IMR-90 (cell line): ENCODE measurements around the gene FYB2. TPM values are rescaled to one million over a fixed set of nuclear protein-coding genes. Genes with fewer than 3 reads are reported as not detected.

Source experiments
- ATAC-seq: fragments of 200-7000 bp; cut with Tn5 transposase; 2 replicates; pipeline ENCODE4 v1.9.1; 2020; ENCODE audit warnings: low read depth, mild to moderate bottlenecking, moderate library complexity
- BruUV-seq: library from RNA; stranded (reverse); fragments of 400-500 nt; replicated peaks from 2 replicates; lab custom pipeline; 2021; lab: Mats Ljungman, UMichigan
- CTCF ChIA-PET: fragments of 300-600 bp; formaldehyde crosslinking; extraction: SDS; loops from one replicate; lab custom pipeline; 2021; ENCODE audit warnings: antibody characterized with exemption; lab: Yijun Ruan, JAX
- POLR2A ChIA-PET: fragments of 300-600 bp; sonication (Branson Sonifier 250); formaldehyde crosslinking; loops from one replicate; lab custom pipeline; 2022; ENCODE audit warnings: antibody characterized with exemption; ENCODE audit not compliant: unreplicated experiment; lab: Charles Lee
- DNase-seq: peaks from one replicate; pipeline ENCODE4 v3.0.0; 2013
- H2AFZ ChIP-seq: replicated peaks from 2 replicates; pipeline ENCODE3; 2013; ENCODE audit warnings: low read length, mild to moderate bottlenecking; ENCODE audit not compliant: poor library complexity
- H2AK5ac ChIP-seq: 2 replicates; pipeline ENCODE4 v1.6.1; 2013; ENCODE audit warnings: low read depth, low read length, inconsistent platforms
- H2AK9ac ChIP-seq: replicated peaks from 2 replicates; pipeline ENCODE3; 2013; ENCODE audit warnings: mild to moderate bottlenecking, low read depth, low read length, moderate library complexity; ENCODE audit not compliant: poor library complexity
- H2BK120ac ChIP-seq: 2 replicates; pipeline ENCODE4 v1.6.1; 2013; ENCODE audit warnings: low read depth, low read length, inconsistent platforms
- H2BK15ac ChIP-seq: 3 replicates; pipeline ENCODE4 v1.6.1; 2013; ENCODE audit warnings: low read depth, low read length, inconsistent platforms
- H2BK20ac ChIP-seq: 2 replicates; pipeline ENCODE4 v1.6.1; 2013; ENCODE audit warnings: low read depth, mild to moderate bottlenecking, inconsistent platforms, low read length, moderate library complexity
- H2BK5ac ChIP-seq: 2 replicates; pipeline ENCODE4 v1.6.1; 2013; ENCODE audit warnings: mild to moderate bottlenecking, low read depth, low read length, inconsistent platforms; ENCODE audit not compliant: poor library complexity, severe bottlenecking
- H3K14ac ChIP-seq: replicated peaks from 2 replicates; pipeline ENCODE4 v1.6.1; 2013; ENCODE audit warnings: low read depth, low read length, inconsistent platforms
- H3K18ac ChIP-seq: 2 replicates; pipeline ENCODE4 v1.6.1; 2013; ENCODE audit warnings: low read depth, low read length, control low read depth
- H3K23ac ChIP-seq: 2 replicates; pipeline ENCODE4 v1.6.1; 2013; ENCODE audit warnings: low read depth, low read length, inconsistent platforms
- H3K27ac ChIP-seq: 2 replicates; pipeline ENCODE4 v1.5.1; 2013; ENCODE audit warnings: mild to moderate bottlenecking, control low read depth, low read length; ENCODE audit not compliant: insufficient read depth
- H3K27me3 ChIP-seq: 2 replicates; pipeline ENCODE4 v1.6.1; 2013; ENCODE audit warnings: low read length; ENCODE audit not compliant: control insufficient read depth, insufficient read depth
- H3K36me3 ChIP-seq: 2 replicates; pipeline ENCODE4 v1.6.1; 2013; ENCODE audit warnings: low read length, mixed read lengths; ENCODE audit not compliant: control insufficient read depth, insufficient read depth
- H3K4ac ChIP-seq: 2 replicates; pipeline ENCODE4 v1.6.1; 2013; ENCODE audit warnings: low read depth, low read length, inconsistent platforms
- H3K4me1 ChIP-seq: 2 replicates; pipeline ENCODE4 v1.6.1; 2013; ENCODE audit warnings: low read length, mixed read lengths; ENCODE audit not compliant: control insufficient read depth, insufficient read depth
- H3K4me2 ChIP-seq: 2 replicates; pipeline ENCODE4 v1.6.1; 2013; ENCODE audit warnings: low read depth, mild to moderate bottlenecking, control low read depth, low read length, moderate library complexity
- H3K4me3 ChIP-seq: 2 replicates; pipeline ENCODE4 v1.5.1; 2013; ENCODE audit warnings: low read depth, mild to moderate bottlenecking, control low read depth, low read length, moderate library complexity; ENCODE audit not compliant: insufficient read depth
- H3K56ac ChIP-seq: 2 replicates; pipeline ENCODE4 v1.6.1; 2013; ENCODE audit warnings: low read length, inconsistent platforms; ENCODE audit not compliant: insufficient read depth; ENCODE audit errors: extremely low read depth
- H3K79me1 ChIP-seq, 2 experiments: 2 replicates each; pipeline ENCODE4 v1.6.1; 2013; ENCODE audit warnings: low read length in 2 of 2, inconsistent platforms in 1 of 2, low read depth in 1 of 2
- H3K9ac ChIP-seq: 2 replicates; pipeline ENCODE4 v1.6.1; 2013; ENCODE audit warnings: low read depth, low read length, control low read depth
- H3K9me1 ChIP-seq: 2 replicates; pipeline ENCODE4 v1.6.1; 2013; ENCODE audit warnings: low read length, inconsistent platforms; ENCODE audit not compliant: insufficient read depth
- H3K9me3 ChIP-seq: 2 replicates; pipeline ENCODE4 v1.6.1; 2013; ENCODE audit warnings: low read length; ENCODE audit not compliant: control insufficient read depth, insufficient read depth
- H4K20me1 ChIP-seq: 2 replicates; pipeline ENCODE4 v1.6.1; 2013; ENCODE audit warnings: low read length, inconsistent platforms; ENCODE audit not compliant: insufficient read depth
- H4K5ac ChIP-seq: 2 replicates; pipeline ENCODE4 v1.6.1; 2013; ENCODE audit warnings: mild to moderate bottlenecking, low read depth, low read length, control low read depth
- H4K8ac ChIP-seq, 2 experiments: 2 replicates each; pipeline ENCODE4 v1.6.1; 2013; ENCODE audit warnings: low read depth in 2 of 2, low read length in 2 of 2, control low read depth in 1 of 2, inconsistent platforms in 1 of 2
- H4K91ac ChIP-seq: 2 replicates; pipeline ENCODE4 v1.6.1; 2013; ENCODE audit warnings: low read depth, low read length, inconsistent platforms; ENCODE audit not compliant: insufficient read depth
- CHD1 ChIP-seq: IDR thresholded peaks from 2 replicates; pipeline ENCODE4 v1.6.1; 2012; ENCODE audit warnings: low read depth, low read length, improper control_type of control experiment
- FOS ChIP-seq: fragments of 150-350 bp; IDR thresholded peaks from 2 replicates; pipeline ENCODE4 v1.6.1; 2016; ENCODE audit warnings: low read depth, low read length
- MAFK ChIP-seq: IDR thresholded peaks from 2 replicates; pipeline ENCODE4 v1.6.1; 2012; ENCODE audit warnings: low read depth, low read length, improper control_type of control experiment
- RAD21 ChIP-seq: IDR thresholded peaks from 2 replicates; pipeline ENCODE4 v1.6.1; 2012; ENCODE audit warnings: low read length, improper control_type of control experiment
- SMC3 ChIP-seq: fragments of 150-350 bp; IDR thresholded peaks from 2 replicates; pipeline ENCODE4 v1.6.1; 2016; ENCODE audit warnings: low read depth, mild to moderate bottlenecking, antibody characterized with exemption, low read length, moderate library complexity
- WGBS, 2 experiments: methylation state at CpG; one replicate each; pipeline versions ENCODE4 v1.1.5 to v1.1.7; 2013; ENCODE audit warnings: missing lambda C conversion rate in 2 of 2; ENCODE audit not compliant: insufficient read length in 1 of 2; ENCODE audit errors: extremely low coverage in 2 of 2; 5-methylcytosine and 5-hydroxymethylcytosine counted together
- dilution Hi-C: fragments of 300-500 bp; cut with HindIII; formaldehyde crosslinking; loops from one replicate; pipeline ENCODE4 v1.14.3; 2018; ENCODE audit warnings: low sequenced_read_pairs; ENCODE audit not compliant: unreplicated experiment
- in situ Hi-C: fragments of 300-500 bp; cut with MboI; formaldehyde crosslinking; loops from 3 replicates; pipeline ENCODE4 v1.14.3; 2019; ENCODE audit warnings: low sequenced_read_pairs, inconsistent platforms, mixed read lengths
- intact Hi-C: fragments of 100-400 bp; cut with micrococcal nuclease; formaldehyde crosslinking; loops from 2 replicates; pipeline ENCODE4 v1.10.0; 2022
- polyA plus RNA-seq, 3 experiments: library from polyadenylated mRNA; depleted of rRNA; stranded (reverse); fragments of >200 nt; gene quantifications; 2 replicates each; pipeline ENCODE4 v1.2.3, GENCODE V29; 2012; ENCODE audit warnings: low replicate concordance in 1 of 3
- total RNA-seq: library from RNA; depleted of rRNA; stranded (reverse); fragments of >200 nt; gene quantifications from 2 replicates; pipeline ENCODE4 v1.2.3, GENCODE V29; 2012

FYB2 gene
- total and polyA plus RNA-seq, 2 of the 4 experiments (the other 2 are of a cell fraction): under 0.01 TPM; not detected in 1

DNA sequence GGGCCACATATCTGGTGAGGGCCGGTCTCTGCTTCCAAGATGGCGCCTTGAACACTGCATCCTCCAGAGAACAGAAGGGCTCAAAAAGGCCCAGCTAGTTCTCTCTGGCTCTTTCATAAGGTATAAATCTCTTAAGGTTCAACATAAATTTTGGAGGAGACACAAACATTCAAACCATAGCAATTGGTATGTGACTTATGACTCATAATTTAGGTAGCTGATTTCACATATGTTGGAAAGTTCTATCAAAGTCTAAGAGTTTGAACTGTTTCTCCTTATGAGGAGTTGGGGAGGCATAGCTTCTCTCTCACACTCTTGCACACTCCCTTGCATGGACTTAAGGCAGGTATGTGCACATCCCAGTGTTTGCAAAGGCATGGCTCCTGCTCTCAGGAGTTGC lies 5.1 kb upstream of the FYB2 start:
- Histone ChIP-seq H3K79me1 (no peaks in the 10 kb centered on the region), H3K4me3 (no peak overlapping the region), H3K9ac (no peak overlapping the region), H3K4ac (peak overlapping the region; percentile 34), H2AK5ac (peak overlapping the region; percentile 30; the same call in 1 of the 2 replicates), H3K56ac (no peak overlapping the region), H2AFZ (no peak overlapping the region), H4K91ac (0 out of 2 replicates have a peak overlapping the region, but pooled peaks have one; percentile 14), H3K9me1 (peaks cover 9% of the 10 kb centered on the region), H3K36me3 (no peaks in the 10 kb centered on the region), H2BK5ac (no peak overlapping the region), H3K18ac (no peak overlapping the region), H4K8ac (peak overlapping the region in 1 of 2 experiments; percentile 32; a peak in 1 of 4 replicates), H4K5ac (no peak overlapping the region), H2AK9ac (peak overlapping the region; percentile 22), H3K14ac (peak overlapping the region; percentile 50; the same call in 1 of the 2 replicates), H3K4me1 (peaks cover 10% of the 10 kb centered on the region), H4K20me1 (no peaks in the 10 kb centered on the region), H3K4me2 (no peak overlapping the region), H3K27ac (no peak overlapping the region), H3K9me3 (no peaks in the 10 kb centered on the region), H2BK15ac (0 out of 3 replicates have a peak overlapping the region, but pooled peaks have one; percentile 76), H2BK120ac (peak overlapping the region; percentile 69), H2BK20ac (peak overlapping the region; percentile 80), H3K23ac (no peak overlapping the region), H3K27me3 (no peaks in the 10 kb centered on the region)
- no CpG with 5 or more reads among the region's 2 CpGs for WGBS, 2 experiments
- BruUV-seq: no TSS peak
- dilution Hi-C loops: no loop called here
- POLR2A ChIA-PET: no interaction called here
- DNase-seq (peak; percentile 43), ATAC-seq (peak; percentile 18)
- TF ChIP-seq CHD1: no peak
- TF ChIP-seq SMC3: no peak
- TF ChIP-seq RAD21: no peak
- no peak for TF ChIP-seq MAFK
- TF ChIP-seq FOS: 0 out of 2 replicates have a peak, but pooled peaks have one; percentile 33
- intact Hi-C loops: loop anchor here (10.0 kb wide), 1 partner anchor 519 kb away; no protein-coding TSS in a partner anchor
- in situ Hi-C loops: loop anchor here (5.0 to 25.0 kb wide), 2 partner anchors 1312 to 1542 kb away; no protein-coding TSS in a partner anchor
- CTCF ChIA-PET: no interaction called here
